HepG2 (cell line): ENCODE results near the gene LRRC10B. TPM values are rescaled to one million over a fixed set of nuclear protein-coding genes. Genes with fewer than 3 reads are reported as not detected.

Experiments
- ATAC-seq: fragments of 200-7000 bp; cut with Tn5 transposase; 3 replicates; pipeline ENCODE4 v1.9.1; 2020; ENCODE audit warnings: mild to moderate bottlenecking, moderate library complexity
- BruUV-seq: library from RNA; stranded (reverse); fragments of 400-500 nt; replicated peaks from 2 replicates; lab custom pipeline; 2021; lab: Mats Ljungman, UMichigan
- CTCF ChIA-PET: fragments of 300-600 bp; formaldehyde crosslinking; extraction: SDS; loops from one replicate; lab custom pipeline; 2021; ENCODE audit warnings: low total read pairs, inconsistent platforms, low intra/inter-chr PET ratio; lab: Yijun Ruan, JAX
- POLR2A ChIA-PET: fragments of 350-600 bp; sonication (Branson Sonifier 250); formaldehyde crosslinking; loops from one replicate; lab custom pipeline; 2020; ENCODE audit warnings: antibody characterized with exemption, inconsistent platforms; lab: Yijun Ruan, JAX
- DNase-seq: peaks from one replicate; pipeline ENCODE4 v3.0.0-alpha.2; 2015; ENCODE audit warnings: low spot score
- FAIRE-seq: peaks from 3 replicates; lab custom pipeline; 2011; peaks lifted over from hg19 to GRCh38; lab: Jason Lieb, UNC
- H2AFZ ChIP-seq: one replicate; pipeline ENCODE4 v1.6.1; 2011; ENCODE audit warnings: low read length, inconsistent platforms
- H3K27ac ChIP-seq: fragments of 300-600 bp; 3 replicates; pipeline ENCODE4 v1.8.0; 2011; ENCODE audit warnings: mixed run types, mild to moderate bottlenecking, mixed read lengths, low read length, inconsistent platforms; ENCODE audit not compliant: insufficient read depth; ENCODE audit errors: extremely low read length
- H3K27me3 ChIP-seq, 2 experiments: fragments of 200-600 bp in 1 of 2; 2 replicates in 1 of 2; 3 replicates in 1 of 2; pipeline versions ENCODE4 v1.6.0 to v1.8.0; 2011; ENCODE audit warnings: low read length in 2 of 2, mild to moderate bottlenecking in 2 of 2, moderate library complexity in 2 of 2, inconsistent platforms in 1 of 2; ENCODE audit not compliant: insufficient read depth in 2 of 2, control insufficient read depth in 1 of 2
- H3K36me3 ChIP-seq, 2 experiments: fragments of 200-600 bp in 1 of 2; replicated peaks in 1 of 2; 2 replicates in 1 of 2; 3 replicates in 1 of 2; pipeline versions ENCODE4 v1.5.1 to v1.8.0; 2011; ENCODE audit warnings: low read length in 2 of 2, inconsistent platforms in 1 of 2; ENCODE audit not compliant: insufficient read depth in 2 of 2, control insufficient read depth in 1 of 2
- H3K4me1 ChIP-seq: 2 replicates; pipeline ENCODE4 v1.5.1; 2012; ENCODE audit warnings: low read length, inconsistent platforms; ENCODE audit not compliant: insufficient read depth
- H3K4me2 ChIP-seq: 2 replicates; pipeline ENCODE4 v1.6.0; 2011; ENCODE audit warnings: low read depth, low read length, inconsistent platforms
- H3K4me3 ChIP-seq, 3 experiments: fragments of 200-600 bp in 1 of 3; sonication (generic), shearing (Covaris generic) in 1 of 3; replicated peaks in 1 of 3; 2 replicates each; pipeline ENCODE4 v1.5.1; 2011 to 2016; ENCODE audit warnings: low read length in 3 of 3, inconsistent platforms in 2 of 3, low read depth in 2 of 3, mild to moderate bottlenecking in 2 of 3, control low read depth in 1 of 3, mixed read lengths in 1 of 3; ENCODE audit not compliant: insufficient read depth in 1 of 3
- H3K79me2 ChIP-seq: one replicate; pipeline ENCODE4 v1.6.1; 2011; ENCODE audit warnings: low read length, inconsistent platforms; ENCODE audit not compliant: insufficient read depth
- H3K9ac ChIP-seq: 2 replicates; pipeline ENCODE4 v1.6.0; 2011; ENCODE audit warnings: mild to moderate bottlenecking, low read depth, low read length, inconsistent platforms; ENCODE audit not compliant: insufficient read depth
- H3K9me3 ChIP-seq: 2 replicates; pipeline ENCODE4 v1.5.1; 2012; ENCODE audit warnings: mild to moderate bottlenecking, low read length
- H4K20me1 ChIP-seq: 2 replicates; pipeline ENCODE4 v1.6.0; 2011; ENCODE audit warnings: inconsistent platforms, mild to moderate bottlenecking, low read length, moderate library complexity; ENCODE audit not compliant: insufficient read depth
- CREB1 ChIP-seq, 2 experiments: fragments of 450-650 bp in 1 of 2; IDR thresholded peaks; 2 replicates each; pipeline ENCODE4 v1.6.1; 2016 to 2017; ENCODE audit warnings: control low read depth in 1 of 2, mild to moderate bottlenecking in 1 of 2, missing compliant biosample characterization in 1 of 2, missing genetic modification characterization in 1 of 2
- FOXO4 ChIP-seq: sonication (generic); formaldehyde crosslinking; conservative IDR thresholded peaks from 2 replicates; pipeline ENCODE4 v1.8.1; 2023; ENCODE audit warnings: missing genetic modification reagents
- POGK ChIP-seq: sonication (generic); formaldehyde crosslinking; conservative IDR thresholded peaks from 2 replicates; pipeline ENCODE4 v1.8.0; 2022; ENCODE audit warnings: mild to moderate bottlenecking, moderate library complexity, missing genetic modification reagents
- TBX2 ChIP-seq: sonication (generic); formaldehyde crosslinking; IDR thresholded peaks from 2 replicates; pipeline ENCODE4 v1.5.0; 2020; ENCODE audit warnings: missing genetic modification reagents, mild to moderate bottlenecking, borderline replicate concordance
- YEATS4 ChIP-seq: sonication (generic); formaldehyde crosslinking; IDR thresholded peaks from 2 replicates; pipeline ENCODE4 v1.4.0; 2020; ENCODE audit warnings: missing genetic modification reagents, borderline replicate concordance
- ZNF143 ChIP-seq: sonication (generic); formaldehyde crosslinking; IDR thresholded peaks from 2 replicates; pipeline ENCODE4 v1.4.0; 2020; ENCODE audit warnings: missing genetic modification reagents
- ZNF17 ChIP-seq: sonication (generic); formaldehyde crosslinking; IDR thresholded peaks from 2 replicates; pipeline ENCODE4 v1.5.0; 2020; ENCODE audit warnings: mild to moderate bottlenecking, missing genetic modification reagents
- ZNF30 ChIP-seq: sonication (generic); formaldehyde crosslinking; IDR thresholded peaks from 2 replicates; pipeline ENCODE4 v1.5.0; 2020; ENCODE audit warnings: mild to moderate bottlenecking, missing genetic modification reagents
- ZNF740 ChIP-seq: sonication (generic); formaldehyde crosslinking; IDR thresholded peaks from 2 replicates; pipeline ENCODE4 v1.4.0; 2020; ENCODE audit warnings: missing genetic modification reagents
- ZNF800 ChIP-seq: sonication (generic); formaldehyde crosslinking; IDR thresholded peaks from 2 replicates; pipeline ENCODE4 v1.4.0; 2020; ENCODE audit warnings: missing genetic modification reagents
- ZNF891 ChIP-seq: sonication (generic); formaldehyde crosslinking; IDR thresholded peaks from 2 replicates; pipeline ENCODE4 v1.5.0; 2020; ENCODE audit warnings: mild to moderate bottlenecking, missing genetic modification reagents
- WGBS: methylation state at CpG from one replicate; pipeline ENCODE4 v1.1.6; 2017; ENCODE audit warnings: low lambda C conversion rate; 5-methylcytosine and 5-hydroxymethylcytosine counted together
- in situ Hi-C: cut with HindIII; loops from 2 replicates; pipeline ENCODE4 v1.10.0; 2017; ENCODE audit warnings: low pct_unique_long_range_greater_than_20kb; ENCODE audit not compliant: extremely low pct_ligation_motif_present
- intact Hi-C: fragments of 100-400 bp; cut with micrococcal nuclease; formaldehyde crosslinking; loops from one replicate; pipeline ENCODE4 v1.10.0; 2022; ENCODE audit not compliant: unreplicated experiment
- polyA plus RNA-seq, 8 experiments: library from polyadenylated mRNA; depleted of rRNA in 3 of 8; stranded (reverse) in 7 of 8; unstranded in 1 of 8; fragments of >200 nt; fragmentation: Illumina TruSeq in 4 of 8; extraction: Trizol in 4 of 8; gene quantifications; 2 replicates each; pipeline versions ENCODE4 v1.2.1 to v1.2.3, GENCODE V29; 2011 to 2016; ENCODE audit warnings: low read depth in 4 of 8, missing spikeins in 1 of 8, mixed read lengths in 1 of 8; ENCODE audit not compliant: insufficient read depth in 1 of 8
- total RNA-seq, 5 experiments: library from RNA; depleted of rRNA; stranded (reverse); fragments of >200 nt; fragmentation: Illumina TruSeq; extraction: Trizol; gene quantifications; 2 replicates each; pipeline ENCODE4 v1.2.3, GENCODE V29; 2016; ENCODE audit warnings: low read depth in 1 of 5

LRRC10B gene
- total and polyA plus RNA-seq, 2 of the 13 experiments (the other 11 are each of a cell fraction or from before 2014, with no cell fraction given) = not detected

- TF ChIP-seq TBX2 (CRISPR knock-in tag) = no peak
- TF ChIP-seq YEATS4 (CRISPR knock-in tag) = no peak
- TF ChIP-seq FOXO4 (CRISPR knock-in tag) = no peak
- no peak for TF ChIP-seq ZNF143
- TF ChIP-seq CREB1 (IDR thresholded peaks at IDR 0.05) = no peak
- TF ChIP-seq CREB1 (CRISPR knock-in tag; IDR thresholded peaks at IDR 0.05) = no peak
- TF ChIP-seq ZNF891 (CRISPR knock-in tag) = no peak
- TF ChIP-seq, all 625 proteins: peak for 0
These were observed 5.3 kb upstream of the LRRC10B start (continued) for GRCh38 chr11:61503135-61503770.

GRCh38 chr11:61505106-61505505 lies 3.4 kb upstream of the LRRC10B start:
- Histone ChIP-seq H3K4me1 (peaks cover 37% of the 10 kb centered on the region), H3K27me3 (peaks cover 11 to 36% of the 10 kb centered on the region in 2 experiments), H3K27ac (no peak overlapping the region), H4K20me1 (no peaks in the 10 kb centered on the region), H3K36me3 (no peaks in the 10 kb centered on the region), H3K79me2 (no peaks in the 10 kb centered on the region), H3K9ac (no peak overlapping the region), H3K9me3 (no peaks in the 10 kb centered on the region), H3K4me3 (no peak overlapping the region), H2AFZ (no peak overlapping the region), H3K4me2 (no peak overlapping the region)
- DNase-seq (no peak), ATAC-seq (no peak), FAIRE-seq (no peak)
- intact Hi-C loops (no loop called here), in situ Hi-C loops (no loop called here)
- ChIA-PET POLR2A (no interaction called here), CTCF (no interaction called here)
- 37% methylated on average over 3 of the region's 5 CpGs for WGBS
- no TSS peak for BruUV-seq
- TF ChIP-seq POGK (CRISPR knock-in tag) (no peak), ZNF800 (CRISPR knock-in tag) (no peak), ZNF17 (no peak), ZNF30 (CRISPR knock-in tag) (no peak), ZNF740 (CRISPR knock-in tag) (no peak)
